HG02571 (cell line): ENCODE results near the gene GASK1A.

Source experiments
- ATAC-seq: cut with Tn5 transposase; IDR thresholded peaks from one replicate; pipeline ENCODE4 v1.9.1; 2021; ENCODE audit warnings: mild to moderate bottlenecking, moderate library complexity; ENCODE audit not compliant: unreplicated experiment

The GASK1A gene

DNA sequence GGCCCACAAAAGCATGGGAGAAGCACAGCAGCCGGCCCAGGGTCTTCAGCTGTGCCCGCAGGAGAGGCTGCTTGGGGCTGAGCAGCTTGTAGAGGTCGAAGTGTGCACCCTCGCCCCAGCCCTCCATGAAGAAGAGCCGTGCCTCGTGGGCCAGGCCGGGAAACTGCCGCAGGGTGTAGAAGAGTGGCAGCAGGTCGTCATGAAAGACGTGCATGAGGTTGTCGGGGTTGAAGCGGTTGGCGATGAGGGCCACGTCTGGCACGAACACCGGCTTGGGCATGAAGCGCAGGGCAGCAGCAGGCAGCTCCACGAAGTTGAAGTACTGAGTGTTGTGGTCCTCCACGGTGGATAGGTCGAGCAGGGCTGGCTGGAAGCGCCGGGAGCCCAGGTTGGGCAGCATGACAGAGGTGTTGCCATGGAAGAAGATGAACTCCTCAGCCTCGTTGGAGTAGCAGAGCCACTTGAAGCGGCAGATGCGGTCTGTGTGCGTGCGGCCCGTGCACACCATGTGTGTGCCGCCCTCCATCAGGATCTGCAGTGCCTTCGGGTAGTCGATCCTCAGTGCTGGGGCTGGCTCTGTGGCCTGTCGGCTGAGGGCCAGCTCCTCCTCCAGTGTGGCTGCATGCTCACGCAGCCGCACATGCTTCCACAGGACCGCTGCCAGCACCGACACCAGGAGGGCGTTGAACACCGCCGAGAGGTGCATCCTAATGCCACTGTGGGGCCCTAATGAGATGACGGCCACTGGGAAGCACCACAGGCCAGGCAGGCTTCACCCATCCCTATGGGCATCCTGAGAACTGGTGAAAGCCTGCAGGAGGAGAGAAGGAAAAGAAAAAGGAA lies 101.8 kb downstream of the GASK1A start:
- no peak for ATAC-seq

- no peak for ATAC-seq
Observed at GRCh38 chr3:43081796-43082195, 102.7 kb downstream of the GASK1A start.

GRCh38 chr3:43082457-43082856 lies 103.3 kb downstream of the GASK1A start:
- ATAC-seq: no peak

- no peak for ATAC-seq
Observed at GRCh38 chr3:43086460-43087165, 107.5 kb downstream of the GASK1A start.

- no peak for ATAC-seq
Observed at GRCh38 chr3:43087249-43087776, 108.2 kb downstream of the GASK1A start.

DNA sequence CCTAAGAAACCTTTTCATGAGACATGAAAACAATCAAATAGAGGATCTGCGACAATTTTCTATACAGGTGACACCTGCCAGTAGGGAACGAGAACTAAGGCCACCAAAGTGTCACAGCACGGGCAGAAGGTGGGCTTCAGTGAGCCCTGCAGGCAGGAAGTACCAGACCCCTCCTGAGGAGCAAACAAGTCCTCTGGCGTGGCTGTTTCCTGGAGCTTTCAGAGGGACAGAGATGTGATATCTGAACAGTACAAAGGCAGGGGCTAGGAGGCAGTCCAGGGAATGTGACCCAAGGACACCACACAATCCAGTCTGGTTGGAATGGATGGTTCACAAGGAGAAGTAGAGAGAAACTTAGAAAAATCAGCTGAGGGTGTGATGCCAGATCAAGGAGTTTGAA lies 110.0 kb downstream of the GASK1A start:
- ATAC-seq: no peak

- no peak for ATAC-seq
Observed at GRCh38 chr3:43090238-43090637, 111.1 kb downstream of the GASK1A start.

DNA sequence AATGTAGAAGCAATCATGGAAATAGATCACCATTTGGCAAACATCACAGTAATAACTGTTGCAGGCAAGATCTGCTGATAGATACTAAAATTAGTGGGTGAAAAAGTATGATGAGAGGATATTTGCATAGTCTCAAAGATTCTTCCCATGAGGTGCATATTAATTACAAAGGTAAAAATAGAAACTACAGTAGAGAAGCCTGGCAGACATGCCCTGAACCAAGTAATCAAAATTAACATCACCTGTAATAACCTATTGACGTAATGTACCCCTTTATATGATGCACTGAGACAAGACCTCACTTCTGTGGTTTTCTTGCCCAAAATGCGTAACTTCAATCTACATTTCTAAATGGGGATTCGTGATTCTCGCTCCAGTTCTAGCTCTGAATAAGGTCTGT lies 112.4 kb downstream of the GASK1A start:
- ATAC-seq: no peak

DNA sequence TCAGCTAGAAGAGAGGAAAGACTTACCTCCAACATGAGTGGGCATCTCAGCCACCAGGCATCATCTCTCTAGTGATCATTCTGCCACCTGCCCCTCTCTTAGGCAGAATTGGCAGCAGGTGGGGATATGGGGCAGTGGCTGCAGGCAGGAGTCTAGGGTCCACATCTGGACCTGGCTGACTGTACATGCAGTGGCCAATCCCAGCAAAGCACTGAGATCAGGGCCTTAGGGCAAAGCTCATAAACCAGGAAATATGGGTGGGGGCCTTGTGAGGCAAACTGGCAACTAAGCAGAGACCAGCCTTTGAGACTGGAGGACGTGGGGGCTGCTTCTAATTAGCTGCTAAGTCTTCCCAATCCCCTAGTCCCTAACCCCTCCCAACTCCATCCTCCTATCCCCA lies 113.9 kb downstream of the GASK1A start:
- no peak for ATAC-seq

GRCh38 chr3:43093974-43094373 lies 114.9 kb downstream of the GASK1A start:
- ATAC-seq: no peak

GRCh38 chr3:43094381-43094780 lies 115.3 kb downstream of the GASK1A start:
- no peak for ATAC-seq

DNA sequence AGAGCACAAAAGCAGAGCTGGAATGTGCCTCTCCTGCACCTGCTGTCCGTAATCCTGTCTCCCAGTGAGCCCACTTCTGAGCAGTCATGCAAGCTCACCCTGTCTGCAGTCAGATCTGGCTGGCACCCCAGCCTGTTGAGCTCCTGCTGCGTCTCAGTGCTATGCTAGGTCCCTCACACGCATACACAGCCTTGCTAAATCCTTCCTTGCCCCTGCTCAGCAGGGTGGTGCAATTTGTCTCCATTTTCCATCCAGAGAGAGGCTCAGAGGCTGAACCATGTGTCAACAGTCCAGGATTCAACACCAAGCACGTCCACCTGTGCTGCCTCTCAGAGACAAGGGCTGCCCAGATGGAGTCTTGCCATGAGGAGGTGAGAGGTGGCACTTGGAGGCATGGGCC lies 115.7 kb downstream of the GASK1A start:
- no peak for ATAC-seq

DNA sequence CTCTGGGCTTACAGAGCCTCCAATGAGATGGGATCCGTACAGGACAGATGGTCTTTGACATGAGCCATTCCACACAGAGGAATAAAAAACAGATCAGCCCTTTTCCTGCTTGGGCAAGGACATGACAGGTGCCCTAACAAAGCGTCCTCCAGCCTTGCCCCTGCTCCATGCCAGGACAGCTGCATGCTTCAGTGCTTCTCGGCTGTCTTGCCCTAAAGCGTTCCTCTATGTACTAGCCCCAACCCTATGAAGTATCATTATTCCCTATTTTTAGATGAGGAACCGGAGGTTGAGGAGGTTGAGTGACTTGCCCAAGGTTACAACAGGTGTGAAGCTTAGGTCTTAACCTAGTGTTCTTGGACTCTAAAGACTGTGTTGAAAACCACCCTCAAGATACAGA lies 116.3 kb downstream of the GASK1A start:
- ATAC-seq: no peak

DNA sequence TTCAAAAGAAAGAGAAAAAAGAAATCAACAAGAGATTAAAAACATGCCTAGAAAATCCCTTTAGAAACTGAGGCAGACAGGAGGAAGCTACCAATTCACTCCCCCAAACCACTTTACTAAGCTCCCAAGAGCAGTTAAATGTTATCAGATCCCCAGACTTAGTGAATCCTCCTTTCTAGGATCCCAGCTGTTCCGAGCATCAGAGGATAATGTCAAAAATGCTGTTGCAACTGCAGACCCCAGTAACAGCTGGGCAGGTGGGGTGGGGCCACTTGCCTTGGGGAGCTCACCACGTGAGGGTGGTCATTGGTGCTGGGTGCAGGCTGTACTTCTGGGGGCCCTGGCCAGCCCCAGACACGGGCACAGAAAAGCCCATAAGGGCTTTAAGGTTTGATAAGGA lies 117.7 kb downstream of the GASK1A start:
- ATAC-seq: no peak

DNA sequence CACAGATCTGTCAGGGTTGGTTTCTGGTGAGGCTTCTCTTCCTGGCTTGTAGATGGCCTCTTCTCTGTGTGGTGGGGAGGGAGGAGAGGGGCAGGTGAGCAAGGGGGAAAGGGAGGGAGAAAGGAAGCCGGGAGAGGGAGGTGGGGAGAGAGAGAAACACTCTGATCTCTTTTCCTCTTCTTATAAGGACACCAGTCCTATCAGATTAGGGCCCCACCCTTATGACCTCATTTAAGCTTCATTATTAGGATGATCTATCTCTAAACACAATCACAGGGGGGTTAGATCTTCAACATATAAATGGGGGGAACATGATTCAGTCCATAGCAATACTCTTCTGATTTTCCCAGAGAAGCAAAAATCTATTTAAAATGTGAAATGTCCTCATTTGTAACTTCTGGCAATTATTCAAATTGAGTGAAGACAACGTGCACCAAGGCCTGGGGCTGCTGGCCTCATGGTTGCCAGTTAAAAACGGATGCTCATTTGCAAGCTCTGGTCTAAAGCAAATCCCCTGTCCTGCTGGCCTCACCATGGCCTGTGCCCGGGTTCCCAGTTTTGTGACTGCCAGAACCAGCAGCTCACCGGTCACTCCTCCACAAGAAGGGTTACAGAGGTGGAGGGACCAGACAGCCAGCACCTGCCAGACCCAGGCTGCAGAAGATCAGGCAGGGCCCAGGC lies 118.4 kb downstream of the GASK1A start:
- no peak for ATAC-seq

DNA sequence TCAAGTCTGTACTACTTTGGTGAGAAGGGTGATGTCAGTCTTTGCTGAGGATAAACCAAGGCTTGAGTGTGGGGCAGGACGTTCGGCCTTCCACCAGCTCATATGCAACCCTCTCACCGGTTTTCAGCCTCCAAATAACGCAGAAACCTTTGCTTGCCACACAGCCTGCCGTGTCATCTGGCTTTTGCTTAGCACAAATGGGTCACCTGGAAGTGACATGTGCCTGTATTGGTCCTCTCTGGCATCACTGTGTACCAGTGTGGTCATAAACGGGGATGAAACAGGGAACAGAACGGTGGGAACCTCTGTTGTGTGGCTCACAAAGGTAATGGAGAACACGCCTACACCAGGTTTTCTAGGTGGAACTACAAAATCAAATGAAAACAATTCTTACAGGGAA lies 119.7 kb downstream of the GASK1A start:
- no peak for ATAC-seq

DNA sequence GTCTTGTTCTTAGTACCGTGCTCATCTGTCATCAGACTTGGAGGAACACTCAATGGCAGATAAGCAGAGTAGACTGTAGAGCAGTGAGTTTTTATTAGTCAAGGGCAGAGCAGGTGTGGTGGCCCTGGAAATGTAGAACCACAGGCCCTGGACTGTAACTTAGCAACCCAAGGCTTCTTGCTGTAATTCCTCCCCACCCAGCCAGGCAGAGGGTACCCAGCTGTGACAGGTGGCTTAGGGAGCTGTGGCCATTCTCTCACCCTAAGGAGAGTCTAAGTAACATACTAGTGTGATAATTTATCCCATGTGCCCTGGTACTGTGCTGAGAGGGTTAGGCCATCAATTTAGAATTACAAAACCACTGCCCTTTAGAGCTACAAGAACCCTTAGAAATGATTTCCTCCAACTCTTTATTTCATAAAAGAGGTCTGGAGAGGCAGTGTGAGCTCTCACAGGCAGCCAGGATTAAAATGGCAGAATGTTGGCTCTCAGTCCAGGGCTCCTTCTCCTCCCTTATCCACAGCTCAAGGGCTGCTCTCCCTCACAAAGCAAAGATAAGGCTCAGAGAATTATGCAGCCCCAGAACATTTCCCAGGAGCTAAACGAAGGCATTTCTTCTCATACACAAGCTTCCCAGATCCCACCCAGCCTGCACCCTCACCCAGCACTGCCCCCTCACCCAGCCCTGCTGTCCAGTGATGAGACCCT lies 123.8 kb downstream of the GASK1A start:
- ATAC-seq: no peak

GRCh38 chr3:43104039-43104438 lies 124.9 kb downstream of the GASK1A start:
- ATAC-seq: no peak

- ATAC-seq: no peak
Observed at GRCh38 chr3:43104660-43105595, 125.8 kb downstream of the GASK1A start.
